Measurements from ENCODE around the gene UBE2G2.
A peak's percentile ranks its signal among the peaks of the same experiment; 100 is the strongest.

UBE2G2 gene

DNA sequence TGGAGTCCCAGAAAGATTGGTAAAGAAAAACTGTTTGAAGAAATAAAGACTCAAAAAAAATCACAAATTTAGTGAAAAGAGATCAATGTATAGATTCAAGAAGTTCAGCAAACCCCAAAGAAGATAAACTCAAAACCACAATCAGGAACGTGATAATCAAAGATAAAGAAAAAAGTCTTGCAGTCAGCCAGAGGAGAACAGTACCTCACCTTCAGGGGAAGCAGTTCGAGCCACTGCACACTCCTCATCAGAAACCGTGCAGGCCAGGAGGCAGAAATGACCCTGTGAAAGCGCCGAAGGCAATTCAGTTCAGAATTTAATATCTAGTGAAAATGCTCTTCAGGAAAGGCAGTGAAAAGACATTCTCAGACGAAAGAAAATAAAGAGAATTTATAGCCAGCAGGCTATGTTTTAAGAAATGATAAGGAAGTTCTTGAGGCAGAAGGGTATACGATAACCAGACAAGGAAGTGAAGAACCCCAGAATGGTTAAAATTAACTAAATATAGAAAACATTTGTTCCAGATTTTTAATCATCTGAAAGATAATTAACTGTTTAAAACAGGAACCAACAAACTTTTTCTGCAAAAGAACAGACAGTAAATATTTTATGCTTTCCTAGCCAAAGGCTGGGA, 29.7 kb upstream of the UBE2G2 start:
- Histone ChIP-seq H3K36me3 (0 out of 22 replicates have a peak, but pooled peaks cover 0 to 8% (median 0%) of the 10 kb centered on the region in 11 experiments), H3K4me1 (peaks cover 8 to 28% (median 21%) of the 10 kb centered on the region in 10 experiments), H4K20me1 (no peaks in the 10 kb centered on the region), H3K27me3 (no peaks in the 10 kb centered on the region), H3K4me3 (no peak overlapping the region), H3K4me2 (peak overlapping the region; percentile 9 to 65 (median 27); a peak in 17 of 22 replicates), H3K9ac (no peak overlapping the region), H3K27ac (no peak overlapping the region; a peak in 1 of 22 replicates), H3K9me3 (replicated peaks in 1 of 11) (peaks cover 32 to 40% (median 38%) of the 10 kb centered on the region in 11 experiments)
- no peak for TF ChIP-seq Cebpa-rat (IDR thresholded peaks at IDR 0.05)

DNA sequence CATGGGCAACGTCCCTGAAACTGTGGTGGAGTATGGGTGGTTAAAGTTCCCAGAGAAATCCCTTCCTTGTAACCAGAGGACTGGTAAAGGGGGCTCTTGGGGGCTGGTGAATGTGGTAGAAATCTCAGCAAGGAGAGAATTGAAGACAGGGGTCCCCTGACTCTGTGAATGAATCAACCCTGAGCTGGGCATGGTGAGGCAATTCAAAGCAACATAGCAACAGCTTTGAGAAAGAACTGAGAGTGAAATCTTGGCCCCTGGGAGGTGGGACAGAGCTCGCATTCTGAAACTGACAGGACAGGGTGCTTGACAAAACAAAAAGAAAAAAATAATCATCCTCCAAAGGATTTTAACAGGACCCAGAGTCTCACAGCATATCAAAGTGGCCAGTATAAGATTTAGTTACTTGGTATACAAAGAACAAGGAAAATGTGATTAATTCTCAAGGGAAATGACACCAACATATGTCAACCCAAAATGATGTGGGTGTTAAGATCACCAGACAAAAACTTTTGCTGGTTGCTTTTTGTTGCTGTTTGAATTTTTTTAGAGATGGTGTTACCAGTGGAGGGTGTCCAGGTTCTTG, 28.0 kb upstream of the UBE2G2 start:
- Histone ChIP-seq H3K9ac (no peak overlapping the region), H3K9me3 (replicated peaks in 1 of 11) (peaks cover 40 to 51% (median 44%) of the 10 kb centered on the region in 11 experiments), H3K27me3 (no peaks in the 10 kb centered on the region), H3K27ac (no peak overlapping the region), H4K20me1 (no peaks in the 10 kb centered on the region), H3K4me1 (peaks cover 7 to 27% (median 21%) of the 10 kb centered on the region in 10 experiments), H3K36me3 (0 out of 22 replicates have a peak, but pooled peaks cover 0 to 8% (median 0%) of the 10 kb centered on the region in 11 experiments), H3K4me2 (peak overlapping the region in 2 of 11 experiments; percentile 11 to 14; a peak in 4 of 22 replicates), H3K4me3 (no peak overlapping the region)
- no peak for TF ChIP-seq Cebpa-rat (IDR thresholded peaks at IDR 0.05)

DNA sequence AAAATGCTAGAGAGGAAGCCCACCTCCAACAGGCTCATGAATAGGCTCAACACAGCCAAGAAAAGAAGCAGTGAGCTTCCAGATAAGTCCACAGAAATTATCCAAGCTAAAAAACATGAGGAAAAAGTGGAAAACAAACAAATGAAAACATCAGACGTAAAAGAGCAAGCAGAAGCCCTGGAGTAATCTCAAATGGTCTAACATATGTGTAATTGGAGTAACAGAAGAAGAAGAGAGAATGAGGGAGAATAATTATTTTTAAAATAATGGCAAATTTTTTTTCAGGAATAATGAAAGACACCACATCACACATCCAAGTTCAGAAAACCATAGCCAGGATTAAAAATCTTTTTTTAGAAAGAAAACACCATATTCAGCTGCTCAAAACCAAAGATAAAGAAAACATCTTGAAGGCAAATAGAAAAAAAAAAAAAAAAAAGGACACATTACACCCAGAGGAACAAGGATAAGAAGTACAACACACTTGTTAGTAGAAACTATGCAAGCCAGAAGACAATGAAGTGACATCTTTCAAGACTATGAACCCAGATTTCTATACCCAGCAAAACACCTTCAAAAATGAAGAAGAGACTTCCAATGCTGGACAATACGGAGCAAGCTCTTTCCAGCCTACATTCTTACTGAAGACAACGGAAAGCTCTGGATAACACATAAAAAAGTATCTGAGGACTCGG, 26.9 kb upstream of the UBE2G2 start:
- no peak overlapping the region for H3K27ac ChIP-seq
- no peak overlapping the region for H3K4me3 ChIP-seq
- no peak overlapping the region for H3K4me2 ChIP-seq
- H4K20me1 ChIP-seq = no peaks in the 10 kb centered on the region
- H3K9me3 ChIP-seq (replicated peaks in 1 of 11) = peaks cover 49 to 62% (median 54%) of the 10 kb centered on the region in 11 experiments
- H3K4me1 ChIP-seq = peaks cover 7 to 24% (median 21%) of the 10 kb centered on the region in 10 experiments
- H3K27me3 ChIP-seq = no peaks in the 10 kb centered on the region
- H3K9ac ChIP-seq = no peak overlapping the region
- 0 out of 22 replicates have a peak, but pooled peaks cover 0 to 8% (median 0%) of the 10 kb centered on the region in 11 experiments for H3K36me3 ChIP-seq
- TF ChIP-seq Cebpa-rat (IDR thresholded peaks at IDR 0.05) = no peak

DNA sequence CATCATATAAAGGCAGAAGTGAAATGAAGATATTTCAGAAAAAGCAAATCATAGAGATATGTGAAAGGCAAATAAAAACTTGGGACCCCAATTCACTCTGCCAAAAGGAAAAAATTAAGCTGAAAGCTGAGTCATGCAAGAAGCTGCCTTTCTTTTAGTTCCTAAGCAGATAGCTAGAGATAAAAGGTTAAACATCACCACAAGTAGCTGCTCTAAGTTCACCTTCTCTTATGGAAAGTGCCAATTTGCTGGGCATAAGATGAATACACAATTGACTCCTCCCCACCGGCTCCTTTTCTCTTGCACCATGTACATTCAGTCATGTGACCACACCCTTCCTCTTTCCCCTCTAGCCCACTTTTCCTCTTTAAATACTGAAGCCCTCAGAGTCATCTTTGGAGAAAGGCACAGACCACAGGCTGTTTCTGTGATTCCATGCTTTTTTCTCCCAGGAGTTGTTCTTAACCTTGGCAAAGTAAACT, 21.6 kb upstream of the UBE2G2 start:
- no peak for TF ChIP-seq Cebpa-rat (IDR thresholded peaks at IDR 0.05)
- H3K9ac ChIP-seq = no peak overlapping the region
- no peak overlapping the region; a peak in 1 of 20 replicates for H3K4me3 ChIP-seq
- H3K4me1 ChIP-seq = peaks cover 9 to 15% (median 10%) of the 10 kb centered on the region in 10 experiments
- no peaks in the 10 kb centered on the region for H3K27me3 ChIP-seq
- 0 out of 22 replicates have a peak, but pooled peaks cover 0 to 8% (median 0%) of the 10 kb centered on the region in 11 experiments for H3K36me3 ChIP-seq
- no peak overlapping the region for H3K4me2 ChIP-seq
- H3K27ac ChIP-seq = no peak overlapping the region
- H3K9me3 ChIP-seq (replicated peaks in 1 of 11) = peaks cover 60 to 88% (median 73%) of the 10 kb centered on the region in 11 experiments
- H4K20me1 ChIP-seq = no peaks in the 10 kb centered on the region

DNA sequence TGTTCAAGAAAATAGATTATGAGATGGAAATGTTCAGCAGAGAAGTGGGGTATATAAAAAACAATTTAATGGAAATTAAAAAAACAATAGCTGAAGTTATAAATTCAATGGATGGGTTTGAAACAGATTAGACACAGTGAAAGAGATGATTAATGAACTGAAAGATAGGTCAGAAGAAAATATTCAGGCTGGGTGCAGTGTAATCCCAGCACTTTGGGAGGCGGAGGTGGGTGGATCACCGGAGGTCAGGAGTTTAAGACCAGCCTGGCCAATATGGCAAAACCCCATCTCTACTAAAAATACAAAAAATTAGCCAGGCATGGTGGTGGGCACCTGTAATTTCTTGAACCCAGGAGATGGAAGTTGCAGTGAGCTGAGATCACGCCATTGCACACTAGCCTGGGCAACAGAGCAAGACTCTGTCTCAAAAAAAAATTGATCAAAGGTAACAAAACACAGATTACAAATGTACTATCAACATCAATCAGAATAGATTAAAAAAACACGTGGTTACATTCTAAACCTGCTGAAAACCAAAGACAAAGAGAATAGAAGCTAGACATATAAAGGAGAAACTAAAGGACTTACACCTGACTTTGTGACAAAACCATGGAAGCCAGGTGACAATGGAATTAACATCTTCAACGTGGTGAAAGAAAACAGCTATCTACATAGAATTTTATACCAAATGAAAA, 21.0 kb upstream of the UBE2G2 start:
- Histone ChIP-seq H3K9me3 (replicated peaks in 1 of 11) (peaks cover 54 to 82% (median 67%) of the 10 kb centered on the region in 11 experiments), H3K4me1 (peaks cover 9 to 15% (median 10%) of the 10 kb centered on the region in 10 experiments), H3K36me3 (0 out of 22 replicates have a peak, but pooled peaks cover 0 to 4% (median 0%) of the 10 kb centered on the region in 11 experiments), H3K27ac (no peak overlapping the region), H3K4me2 (no peak overlapping the region), H3K27me3 (no peaks in the 10 kb centered on the region), H4K20me1 (no peaks in the 10 kb centered on the region), H3K9ac (no peak overlapping the region), H3K4me3 (no peak overlapping the region; a peak in 1 of 20 replicates)
- no peak for TF ChIP-seq Cebpa-rat (IDR thresholded peaks at IDR 0.05)

DNA sequence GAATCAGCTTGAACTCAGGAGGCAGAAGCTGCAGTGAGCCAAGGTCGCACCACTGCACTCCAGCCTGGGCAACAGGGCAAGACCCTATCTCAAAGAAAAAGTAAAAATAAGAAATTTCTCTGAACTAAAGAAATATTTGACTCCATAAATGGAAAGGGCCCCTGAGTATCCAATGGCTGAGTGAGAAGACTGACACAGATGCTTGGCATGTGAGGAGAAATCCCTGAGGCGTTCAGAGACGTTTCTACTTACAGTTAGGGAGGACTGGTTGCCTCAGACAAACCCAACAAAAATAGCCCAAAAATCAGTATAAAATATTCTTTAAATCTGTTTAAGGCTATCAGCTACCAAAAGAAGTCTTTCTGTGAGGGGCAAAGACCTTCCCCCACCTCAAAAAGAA, 19.2 kb upstream of the UBE2G2 start:
- Histone ChIP-seq H3K9ac (no peak overlapping the region), H3K4me1 (peaks cover 17 to 32% (median 25%) of the 10 kb centered on the region in 10 experiments), H3K4me3 (no peak overlapping the region), H3K4me2 (no peak overlapping the region), H3K36me3 (0 out of 22 replicates have a peak, but pooled peaks cover 0 to 3% (median 0%) of the 10 kb centered on the region in 11 experiments), H3K9me3 (replicated peaks in 1 of 11) (peaks cover 42 to 64% (median 50%) of the 10 kb centered on the region in 11 experiments), H3K27ac (no peak overlapping the region), H3K27me3 (no peaks in the 10 kb centered on the region), H4K20me1 (peaks cover 15 to 17% (median 17%) of the 10 kb centered on the region in 11 experiments)
- no peak for TF ChIP-seq Cebpa-rat (IDR thresholded peaks at IDR 0.05)

DNA sequence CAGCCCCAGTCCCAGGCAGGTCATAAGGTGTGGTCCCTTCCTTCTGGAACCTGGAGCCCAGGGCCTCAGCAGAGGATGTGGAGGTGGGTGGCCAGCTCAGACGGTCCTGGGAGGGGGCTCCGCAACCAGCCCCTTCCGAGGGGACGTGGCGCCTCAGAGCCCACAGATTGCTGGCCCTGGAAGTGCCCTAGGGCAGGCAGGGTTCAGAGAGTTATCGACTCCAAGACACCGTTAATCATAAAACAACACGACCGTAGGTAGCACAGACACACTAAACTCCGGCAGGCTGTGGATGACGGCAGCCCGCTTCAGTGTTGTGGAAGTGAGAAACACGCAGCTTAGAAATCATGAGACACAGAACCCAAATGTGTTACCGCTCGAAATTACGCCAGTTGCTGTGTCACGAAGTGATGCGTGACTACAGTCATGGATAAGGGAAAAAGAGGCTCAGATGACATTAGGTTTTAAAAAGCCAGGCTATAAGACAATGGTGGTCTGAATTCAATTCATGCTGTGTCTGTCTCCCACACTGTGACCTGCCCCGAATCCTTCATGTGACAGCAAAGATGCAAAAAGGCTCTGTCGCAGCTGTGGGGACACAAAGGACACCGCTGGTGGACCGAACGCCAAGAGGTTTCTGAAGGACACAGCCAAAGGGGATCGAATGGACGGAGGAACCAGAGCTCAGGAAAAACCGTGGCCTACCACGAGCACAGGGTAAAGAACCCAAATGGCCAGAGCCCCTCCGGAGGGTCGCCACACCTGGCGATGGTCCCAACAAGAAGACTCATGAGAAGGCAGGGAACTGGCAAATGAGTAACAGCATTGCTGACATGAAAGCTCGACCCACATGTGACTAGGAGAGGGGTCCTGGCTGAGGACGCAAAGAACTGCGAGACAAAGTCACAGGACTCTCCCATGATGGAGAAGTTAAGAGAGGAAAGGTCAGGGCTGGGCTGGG, 17.9 kb upstream of the UBE2G2 start:
- H4K20me1 ChIP-seq = peaks cover 28 to 30% (median 30%) of the 10 kb centered on the region in 11 experiments
- no peak for TF ChIP-seq Cebpa-rat (IDR thresholded peaks at IDR 0.05)
- H3K4me3 ChIP-seq = peak overlapping the region in 4 of 10 experiments; percentile 79 to 84 (median 83); a peak in 6 of 20 replicates
- no peaks in the 10 kb centered on the region for H3K27me3 ChIP-seq
- H3K4me1 ChIP-seq = peaks cover 30 to 45% (median 38%) of the 10 kb centered on the region in 10 experiments
- peaks cover 40 to 57% (median 48%) of the 10 kb centered on the region in 11 experiments for H3K9me3 ChIP-seq (replicated peaks in 1 of 11)
- H3K36me3 ChIP-seq = peaks cover 0 to 13% (median 0%) of the 10 kb centered on the region in 11 experiments; a peak in 7 of 22 replicates
- H3K9ac ChIP-seq = peak overlapping the region in 8 of 11 experiments; percentile 95 to 99 (median 97); a peak in 9 of 22 replicates
- H3K4me2 ChIP-seq = peak overlapping the region; percentile 88 to 99 (median 95)
- peak overlapping the region in 7 of 11 experiments; percentile 96 to 100 (median 98); a peak in 10 of 22 replicates for H3K27ac ChIP-seq
